ENCODE results near the gene HELZ. TPM values are rescaled to one million over a fixed set of nuclear protein-coding genes. Genes with fewer than 3 reads are reported as not detected.
A peak's percentile ranks its signal among the peaks of the same experiment; 100 is the strongest.

Gene HELZ
- total RNA-seq, 1 donor from 2014 or later = 51.1 TPM

DNA sequence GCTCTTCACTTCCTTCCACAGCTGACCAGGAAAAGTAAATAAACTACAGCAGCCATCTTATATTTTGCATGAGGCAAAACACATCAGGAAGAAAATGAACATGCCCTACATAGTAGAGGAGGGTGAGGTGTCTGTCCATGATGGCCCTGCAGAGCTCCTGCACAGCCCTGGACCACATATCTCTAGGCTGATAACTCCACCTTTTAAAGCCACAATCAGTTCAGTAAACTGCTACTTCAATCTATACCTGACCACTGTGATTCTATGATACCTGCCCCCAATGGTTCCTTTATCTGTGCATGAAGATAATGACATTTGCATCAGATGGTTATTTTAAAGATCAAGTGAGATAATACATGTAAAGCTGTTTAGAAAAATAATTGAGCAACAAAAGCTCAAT is 82.2 kb downstream of the HELZ start:
- TF ChIP-seq, protein P1, sequence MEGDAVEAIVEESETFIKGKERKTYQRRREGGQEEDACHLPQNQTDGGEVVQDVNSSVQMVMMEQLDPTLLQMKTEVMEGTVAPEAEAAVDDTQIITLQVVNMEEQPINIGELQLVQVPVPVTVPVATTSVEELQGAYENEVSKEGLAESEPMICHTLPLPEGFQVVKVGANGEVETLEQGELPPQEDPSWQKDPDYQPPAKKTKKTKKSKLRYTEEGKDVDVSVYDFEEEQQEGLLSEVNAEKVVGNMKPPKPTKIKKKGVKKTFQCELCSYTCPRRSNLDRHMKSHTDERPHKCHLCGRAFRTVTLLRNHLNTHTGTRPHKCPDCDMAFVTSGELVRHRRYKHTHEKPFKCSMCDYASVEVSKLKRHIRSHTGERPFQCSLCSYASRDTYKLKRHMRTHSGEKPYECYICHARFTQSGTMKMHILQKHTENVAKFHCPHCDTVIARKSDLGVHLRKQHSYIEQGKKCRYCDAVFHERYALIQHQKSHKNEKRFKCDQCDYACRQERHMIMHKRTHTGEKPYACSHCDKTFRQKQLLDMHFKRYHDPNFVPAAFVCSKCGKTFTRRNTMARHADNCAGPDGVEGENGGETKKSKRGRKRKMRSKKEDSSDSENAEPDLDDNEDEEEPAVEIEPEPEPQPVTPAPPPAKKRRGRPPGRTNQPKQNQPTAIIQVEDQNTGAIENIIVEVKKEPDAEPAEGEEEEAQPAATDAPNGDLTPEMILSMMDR (IDR thresholded peaks at IDR 0.05; ENCODE audit: insufficient read depth, low read length, severe bottlenecking) = no peak
- no peak for DNase-seq (ENCODE audit: low read depth)
- FAIRE-seq = no peak
- no peak overlapping the region for H3K4me3 ChIP-seq (ENCODE audit: low read depth, low read length)
- H3K36me3 ChIP-seq (ENCODE audit: control insufficient read depth, insufficient read depth, low read length) = peaks cover 9% of the 10 kb centered on the region
- no peaks in the 10 kb centered on the region for H3K27me3 ChIP-seq (ENCODE audit: control insufficient read depth, insufficient read depth, low read length)

DNA sequence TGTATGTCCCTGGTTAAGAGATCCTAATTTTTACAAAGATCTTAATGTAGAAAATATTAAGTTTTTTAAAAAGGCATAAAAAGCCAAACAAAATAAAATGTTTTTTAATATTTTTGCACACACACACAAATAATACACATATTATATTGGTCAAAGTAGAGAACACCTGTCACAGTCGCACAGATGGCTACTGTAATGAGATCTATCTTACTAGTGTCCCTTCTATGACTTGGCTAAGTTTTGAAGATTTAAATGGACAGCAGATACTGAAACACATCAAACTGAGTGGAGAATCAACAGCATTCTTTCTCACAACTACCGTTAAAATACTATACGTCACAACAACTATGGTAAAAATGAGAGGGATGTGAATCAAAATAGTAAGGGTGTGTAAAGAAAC is 83.4 kb downstream of the HELZ start:
- TF ChIP-seq, protein P1 (IDR thresholded peaks at IDR 0.05; ENCODE audit: insufficient read depth, low read length, severe bottlenecking) = no peak
- Histone ChIP-seq H3K36me3 (ENCODE audit: control insufficient read depth, insufficient read depth, low read length) (peaks cover 7% of the 10 kb centered on the region), H3K4me3 (ENCODE audit: low read depth, low read length) (no peak overlapping the region), H3K27me3 (ENCODE audit: control insufficient read depth, insufficient read depth, low read length) (no peaks in the 10 kb centered on the region)
- DNase-seq (ENCODE audit: low read depth) (no peak), FAIRE-seq (no peak)

DNA sequence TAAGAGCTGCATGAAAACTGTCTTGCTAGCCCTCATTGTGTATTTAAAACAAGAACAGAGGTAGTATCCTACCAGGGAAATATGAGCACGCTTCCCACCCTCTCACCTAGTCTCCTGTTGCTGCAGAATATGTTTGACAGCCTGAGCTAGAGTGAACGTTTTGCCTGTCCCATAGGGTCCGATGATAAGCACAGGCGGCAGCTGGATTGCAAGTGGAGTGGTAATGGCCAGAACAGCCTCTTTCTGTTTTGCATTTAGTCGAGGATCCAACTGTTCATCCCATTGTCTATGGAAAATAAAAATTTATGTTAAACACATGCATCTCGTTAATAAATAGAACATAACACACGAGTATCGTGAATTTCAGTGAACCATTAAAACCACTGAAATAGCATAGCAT is 84.2 kb downstream of the HELZ start:
- Histone ChIP-seq H3K27me3 (ENCODE audit: control insufficient read depth, insufficient read depth, low read length) (no peaks in the 10 kb centered on the region), H3K4me3 (ENCODE audit: low read depth, low read length) (no peak overlapping the region), H3K36me3 (ENCODE audit: control insufficient read depth, insufficient read depth, low read length) (peaks cover 7% of the 10 kb centered on the region)
- TF ChIP-seq, protein P1 (IDR thresholded peaks at IDR 0.05; ENCODE audit: insufficient read depth, low read length, severe bottlenecking) = no peak
- DNase-seq (ENCODE audit: low read depth) (no peak), FAIRE-seq (no peak)

DNA sequence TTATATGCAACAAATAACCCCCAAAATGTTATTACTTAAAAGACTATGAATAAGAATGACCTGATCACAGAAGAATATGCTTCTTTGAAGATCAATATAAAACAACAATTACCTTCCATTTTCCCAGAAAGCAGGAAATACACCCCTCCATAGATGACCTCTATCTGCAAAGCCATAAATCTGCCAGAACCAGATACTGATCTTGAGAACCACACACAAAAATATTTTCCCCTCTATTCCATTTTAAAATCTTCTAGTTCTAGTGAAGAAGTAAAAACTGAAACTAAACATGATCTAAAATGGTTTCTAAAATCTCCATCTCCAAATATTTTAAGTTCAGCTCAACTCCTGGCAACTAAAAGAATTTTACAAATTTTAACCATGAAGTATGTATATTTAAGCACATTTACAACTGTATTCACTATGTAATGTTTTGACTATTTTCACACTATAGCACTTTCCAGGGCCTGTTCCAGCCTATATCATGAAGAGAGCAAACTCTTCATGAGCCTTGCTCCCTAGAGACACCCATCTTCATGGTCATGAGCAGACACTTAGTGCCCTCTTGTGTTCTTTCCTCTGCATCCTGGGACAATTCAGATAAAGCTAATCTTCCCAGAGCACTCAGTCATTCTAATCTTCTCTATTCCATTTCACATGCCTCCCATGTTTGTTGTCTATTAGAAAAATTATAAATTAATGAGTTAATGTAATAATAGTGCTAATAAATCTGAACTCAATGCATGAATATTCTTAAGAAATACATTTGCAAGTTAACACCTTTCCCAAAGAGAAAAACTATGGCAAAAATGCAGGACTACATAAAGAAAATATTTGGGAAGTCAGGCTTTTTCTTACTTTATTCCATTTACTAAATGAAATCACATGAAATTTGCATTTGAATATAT is 87.0 kb downstream of the HELZ start:
- no peaks in the 10 kb centered on the region for H3K27me3 ChIP-seq (ENCODE audit: control insufficient read depth, insufficient read depth, low read length)
- no peak overlapping the region for H3K4me3 ChIP-seq (ENCODE audit: low read depth, low read length)
- TF ChIP-seq, protein P1 (IDR thresholded peaks at IDR 0.05; ENCODE audit: insufficient read depth, low read length, severe bottlenecking) = peak; percentile 13
- H3K36me3 ChIP-seq (ENCODE audit: control insufficient read depth, insufficient read depth, low read length) = peaks cover 4% of the 10 kb centered on the region
- DNase-seq (ENCODE audit: low read depth) (peak; percentile 13), FAIRE-seq (no peak)

DNA sequence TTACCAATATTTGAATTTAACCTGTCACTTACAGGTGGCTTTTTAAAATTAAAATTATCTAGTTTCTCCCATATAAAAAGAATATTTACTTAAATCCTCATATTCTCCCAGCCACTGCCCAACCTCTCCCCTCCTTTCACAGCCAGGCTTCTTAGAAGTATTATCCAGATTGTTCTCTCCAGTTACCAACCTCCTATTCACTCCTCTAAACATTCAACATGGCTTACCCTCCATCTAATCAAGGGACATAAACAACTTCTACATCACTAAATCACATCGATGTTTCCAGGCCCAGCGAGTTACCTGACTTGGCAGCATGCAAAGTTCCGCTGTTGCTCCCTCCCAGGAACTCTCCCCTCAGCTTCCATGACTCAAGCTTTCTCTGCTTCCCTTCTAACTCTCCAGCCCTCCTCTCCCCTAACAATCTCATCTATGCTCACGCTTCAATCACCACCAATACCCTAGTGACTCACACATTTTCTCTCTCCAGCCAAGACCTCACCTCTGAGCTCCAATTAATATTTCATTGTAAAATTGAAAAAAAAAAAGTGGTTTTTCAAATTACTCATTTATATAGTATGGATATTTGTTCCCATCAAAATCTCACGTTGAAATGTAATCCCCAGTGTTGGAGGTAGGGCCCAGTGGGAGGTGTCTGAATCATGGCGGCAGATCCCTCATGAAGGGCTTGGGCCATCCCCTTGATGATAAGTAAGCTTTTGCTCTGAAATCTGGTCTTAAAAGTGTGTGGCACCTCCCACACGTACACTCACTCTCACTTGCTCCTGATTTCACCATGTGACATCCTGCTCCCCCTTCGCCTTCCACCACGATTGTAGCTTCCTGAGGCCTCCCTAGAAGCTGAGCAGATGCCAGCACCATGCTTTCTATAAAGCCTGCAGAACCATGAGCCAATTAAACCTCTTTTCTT is 88.5 kb downstream of the HELZ start:
- FAIRE-seq (no peak), DNase-seq (ENCODE audit: low read depth) (peak; percentile 59)
- H3K4me3 ChIP-seq (ENCODE audit: low read depth, low read length) = no peak overlapping the region
- no peaks in the 10 kb centered on the region for H3K27me3 ChIP-seq (ENCODE audit: control insufficient read depth, insufficient read depth, low read length)
- peaks cover 4% of the 10 kb centered on the region for H3K36me3 ChIP-seq (ENCODE audit: control insufficient read depth, insufficient read depth, low read length)
- TF ChIP-seq, protein P1 (IDR thresholded peaks at IDR 0.05; ENCODE audit: insufficient read depth, low read length, severe bottlenecking) = no peak

All from bronchial epithelial cell (primary cell).